WI38 (cell line): ENCODE measurements around the gene ALG6.
"Not testable (repeated sequence)": the region's sequence is repeated elsewhere in the genome, so short reads cannot be mapped to it uniquely, and the experiment has no call there.

Experiments used
- H3K4me3 ChIP-seq: 2 replicates; pipeline ENCODE4 v1.5.1; 2011; ENCODE audit warnings: low read depth, mild to moderate bottlenecking, control low read depth, low read length
- TF ChIP-seq, protein P1 (sequence below): IDR thresholded peaks from 2 replicates; pipeline ENCODE4 v1.5.1; 2012; ENCODE audit warnings: low read depth, mild to moderate bottlenecking, control low read depth, low read length

ALG6 gene

DNA sequence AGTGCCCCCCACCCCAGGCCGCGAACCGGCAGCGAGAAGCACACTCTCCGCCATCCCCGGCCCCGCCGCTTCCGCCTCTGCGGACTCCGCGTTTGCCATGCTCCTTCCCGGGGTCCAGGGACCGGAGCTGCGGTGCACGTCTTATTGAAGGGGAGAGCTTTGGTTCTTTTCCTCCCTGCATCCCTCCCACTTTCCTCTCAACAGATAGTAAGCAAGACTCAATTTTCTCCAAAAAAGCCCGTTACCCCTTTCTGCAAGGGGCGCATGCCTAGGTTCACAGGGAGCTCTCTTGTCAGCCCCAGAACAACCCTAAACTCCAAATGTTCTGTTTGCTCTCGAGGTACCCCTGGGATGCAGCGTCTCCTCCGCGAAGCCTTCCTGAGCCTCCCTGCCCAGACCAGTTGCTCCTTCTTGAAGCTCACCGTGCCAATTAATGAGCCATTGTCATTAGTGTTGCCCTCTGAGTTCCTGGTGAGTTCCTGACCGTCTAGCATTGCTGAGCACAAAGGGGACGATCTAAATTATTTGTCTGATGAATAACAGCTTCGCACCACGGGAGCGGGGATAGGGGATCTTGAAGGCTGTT is 37.0 kb upstream of the ALG6 start:
- TF ChIP-seq, protein P1, sequence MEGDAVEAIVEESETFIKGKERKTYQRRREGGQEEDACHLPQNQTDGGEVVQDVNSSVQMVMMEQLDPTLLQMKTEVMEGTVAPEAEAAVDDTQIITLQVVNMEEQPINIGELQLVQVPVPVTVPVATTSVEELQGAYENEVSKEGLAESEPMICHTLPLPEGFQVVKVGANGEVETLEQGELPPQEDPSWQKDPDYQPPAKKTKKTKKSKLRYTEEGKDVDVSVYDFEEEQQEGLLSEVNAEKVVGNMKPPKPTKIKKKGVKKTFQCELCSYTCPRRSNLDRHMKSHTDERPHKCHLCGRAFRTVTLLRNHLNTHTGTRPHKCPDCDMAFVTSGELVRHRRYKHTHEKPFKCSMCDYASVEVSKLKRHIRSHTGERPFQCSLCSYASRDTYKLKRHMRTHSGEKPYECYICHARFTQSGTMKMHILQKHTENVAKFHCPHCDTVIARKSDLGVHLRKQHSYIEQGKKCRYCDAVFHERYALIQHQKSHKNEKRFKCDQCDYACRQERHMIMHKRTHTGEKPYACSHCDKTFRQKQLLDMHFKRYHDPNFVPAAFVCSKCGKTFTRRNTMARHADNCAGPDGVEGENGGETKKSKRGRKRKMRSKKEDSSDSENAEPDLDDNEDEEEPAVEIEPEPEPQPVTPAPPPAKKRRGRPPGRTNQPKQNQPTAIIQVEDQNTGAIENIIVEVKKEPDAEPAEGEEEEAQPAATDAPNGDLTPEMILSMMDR: no peak
- no peak overlapping the region for H3K4me3 ChIP-seq

DNA sequence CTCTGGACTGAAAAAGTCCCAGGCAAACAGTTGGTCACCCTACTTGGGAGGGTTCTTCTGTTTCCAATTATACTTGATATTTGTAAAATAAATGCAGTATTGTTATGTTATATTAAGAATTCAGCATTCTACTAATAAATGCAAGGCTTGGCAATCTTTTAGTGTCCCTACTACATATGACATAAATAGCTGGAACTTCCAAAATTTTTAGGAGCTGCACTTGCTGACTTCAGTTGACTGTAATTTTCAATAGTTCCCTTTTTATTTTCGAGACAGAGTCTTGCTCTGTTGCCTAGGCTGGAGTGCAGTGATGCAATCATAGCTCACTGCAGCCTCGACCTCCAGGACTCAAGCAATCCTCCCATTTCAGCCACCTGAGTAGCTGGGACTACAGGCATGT is 25.0 kb upstream of the ALG6 start:
- TF ChIP-seq, protein P1: no peak
- H3K4me3 ChIP-seq: no peak overlapping the region

DNA sequence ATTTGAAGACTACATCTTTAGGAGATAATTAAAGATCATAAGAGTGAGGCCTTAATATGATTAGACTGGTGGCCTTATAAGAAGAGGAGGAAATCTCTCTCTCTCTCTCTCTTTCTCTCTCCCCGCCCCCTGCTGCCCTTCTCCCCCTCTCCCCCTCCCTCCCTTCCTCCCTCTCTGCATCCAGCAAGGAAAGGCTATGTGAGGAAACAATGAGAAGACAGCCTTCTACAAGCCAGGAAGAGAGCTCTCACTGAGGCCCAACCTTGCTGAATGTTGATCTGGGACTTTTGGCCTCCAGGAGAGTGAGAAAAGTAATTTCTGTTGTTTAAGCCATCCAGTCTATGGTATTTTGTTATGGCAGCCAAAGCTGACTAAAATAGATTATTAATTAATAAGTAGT is 23.5 kb upstream of the ALG6 start:
- no peak overlapping the region for H3K4me3 ChIP-seq
- TF ChIP-seq, protein P1: no peak

DNA sequence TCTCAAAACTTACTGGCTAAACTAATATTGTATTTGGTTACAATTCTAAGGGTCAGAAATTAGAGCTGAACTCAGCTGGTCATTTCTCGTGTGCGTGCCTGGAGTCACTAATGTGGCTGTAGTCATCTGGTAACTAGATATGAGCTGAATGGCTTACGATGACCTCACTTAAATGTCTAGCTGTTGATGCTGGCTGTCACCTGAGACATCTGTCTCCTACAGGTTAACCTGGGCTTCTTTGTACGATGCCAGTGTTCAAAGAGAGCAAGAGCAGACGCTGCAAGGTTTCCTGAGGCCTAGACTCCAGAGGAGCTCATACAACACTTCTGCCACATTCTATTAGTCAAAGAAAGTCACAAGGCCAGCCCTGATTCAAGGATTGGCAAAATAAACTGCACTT is 17.1 kb upstream of the ALG6 start:
- H3K4me3 ChIP-seq: no peak overlapping the region
- TF ChIP-seq, protein P1: no peak

DNA sequence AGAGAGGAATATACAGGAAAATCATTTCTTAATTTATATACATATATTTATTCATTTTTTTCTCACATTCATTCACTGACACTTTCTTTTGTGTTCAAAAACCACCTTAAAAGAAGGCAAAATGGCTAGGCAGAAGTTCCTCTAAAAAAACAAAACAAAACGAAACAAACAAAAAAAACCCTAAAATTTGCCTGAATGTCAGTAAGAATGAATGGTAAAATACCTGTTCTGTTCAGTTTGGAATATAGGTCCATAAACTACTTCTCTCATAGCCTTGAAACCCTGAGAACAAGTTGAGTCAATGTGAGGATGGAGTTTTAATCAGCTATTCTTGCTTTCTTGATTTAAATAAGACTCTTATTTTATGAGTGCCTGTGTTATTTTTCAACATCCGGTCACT is 14.7 kb upstream of the ALG6 start:
- H3K4me3 ChIP-seq: no peak overlapping the region
- TF ChIP-seq, protein P1: no peak

DNA sequence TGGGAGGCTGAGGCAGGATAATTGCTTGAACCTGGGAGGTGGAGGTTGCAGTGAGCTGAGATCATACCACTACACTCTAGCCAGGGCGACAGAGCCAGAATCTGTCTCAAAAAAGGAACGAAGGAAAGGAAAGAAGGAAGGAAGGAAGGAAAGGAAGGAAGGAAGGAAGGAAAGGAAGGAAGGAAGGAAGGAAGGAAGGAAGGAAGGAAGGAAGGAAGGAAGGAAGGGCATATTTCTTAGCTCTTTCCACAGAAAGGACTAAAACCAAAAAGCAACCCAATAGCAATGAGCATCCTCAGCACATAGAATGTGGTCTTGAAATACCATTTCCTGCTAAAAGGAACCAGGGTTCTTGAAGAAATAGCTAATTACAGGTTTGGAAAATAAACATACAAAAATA is 11.2 kb upstream of the ALG6 start:
- H3K4me3 ChIP-seq: not testable (repeated sequence)

DNA sequence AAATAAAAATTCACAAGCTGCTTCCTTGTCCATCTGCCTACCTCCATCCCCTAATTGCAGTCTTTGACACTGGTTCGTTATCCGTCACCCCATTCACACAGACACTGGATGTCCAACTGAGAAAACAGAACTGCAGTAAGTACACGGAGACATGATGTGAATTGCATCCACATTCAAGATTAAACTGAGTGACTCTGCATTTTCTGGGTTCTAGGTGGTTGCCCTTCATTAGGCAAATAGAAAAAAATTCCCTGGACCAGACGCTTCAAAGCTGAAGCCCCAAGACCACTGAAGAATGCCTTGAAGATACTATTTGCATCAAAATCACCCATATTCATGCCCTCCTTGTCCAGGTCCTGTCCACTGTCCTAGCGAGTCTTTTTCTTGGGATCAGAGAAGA is 7.9 kb upstream of the ALG6 start:
- no peak overlapping the region for H3K4me3 ChIP-seq
- TF ChIP-seq, protein P1: no peak

DNA sequence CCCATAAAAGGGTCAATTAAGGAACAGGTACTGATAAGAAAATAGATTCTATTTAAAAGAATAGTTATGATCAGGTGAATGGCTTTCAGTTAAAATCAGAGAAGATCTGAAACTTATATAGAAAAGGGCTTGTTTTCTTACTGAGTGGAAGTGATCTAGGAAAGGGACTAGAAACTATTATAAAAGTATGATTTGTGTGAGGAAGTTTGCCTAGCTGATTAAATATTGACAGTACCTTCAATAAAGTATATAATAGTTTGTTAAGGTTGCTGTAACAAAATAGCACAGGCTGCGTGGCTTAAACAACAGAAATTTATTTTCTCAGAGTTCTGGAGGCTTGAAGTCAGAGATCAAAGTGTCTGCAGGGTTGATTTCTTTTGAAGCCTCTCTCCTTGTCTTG is 5.4 kb upstream of the ALG6 start:
- TF ChIP-seq, protein P1: no peak

More for the DNA sequence above, 5.4 kb upstream of the ALG6 start:
- H3K4me3 ChIP-seq: no peak overlapping the region
